Measurements from ENCODE around the gene TRPC6. TPM values are rescaled to one million over a fixed set of nuclear protein-coding genes. Genes with fewer than 3 reads are reported as not detected.

TRPC6 gene
- not detected in 2 replicates for total RNA-seq (2022)
- not detected for Bru-seq, nascent RNA
- BruChase-seq, experiment 1, labeled RNA remaining after a 6-hour chase = percentile 2 among the genes with signal in this experiment
- BruChase-seq, experiment 2, labeled RNA remaining after a 2-hour chase = percentile 1 among the genes with signal in this experiment
- long read RNA-seq, partial matches to known transcripts = 0 of 1 reads
- long read RNA-seq, other reads (novel, unspliced or antisense) = 1 of 1 reads

GRCh38 chr11:101583251-101584128, at the start of gene TRPC6:
Gene TRPC6, minus strand, starts transcription at chr11:101584007. Its CDS starts 504 bp downstream, at chr11:101583503.
- BruUV-seq (replicated peaks) = no TSS peak
- H3K4me1 Mint-ChIP-seq (ENCODE audit: insufficient read depth, unreplicated experiment) = no peaks in the 10 kb centered on the region
- H3K4me3 Mint-ChIP-seq (ENCODE audit: unreplicated experiment) = no peak within 1 kb of the TSS
- H3K27me3 Mint-ChIP-seq (ENCODE audit: insufficient read depth, unreplicated experiment) = no peaks in the 10 kb centered on the region
- DNase-seq (ENCODE audit: unreplicated experiment) = no peak
- POLR2A ChIA-PET = no interaction called here
- intact Hi-C loops (cut with micrococcal nuclease) = no loop called here
- H3K9me3 Mint-ChIP-seq (ENCODE audit: unreplicated experiment) = peaks cover 10% of the 10 kb centered on the region
- H3K27ac Mint-ChIP-seq (ENCODE audit: low read depth, unreplicated experiment) = no peak within 1 kb of the TSS
- peaks cover 6% of the 10 kb centered on the region for H3K36me3 Mint-ChIP-seq (ENCODE audit: insufficient read depth, unreplicated experiment)
- CTCF ChIA-PET = interaction anchor here (0.5 kb wide), 1 partner anchor 442 kb away, joined by 3 read pairs; no protein-coding TSS in a partner anchor
- TF ChIP-seq CTCF (IDR thresholded peaks at IDR 0.05; ENCODE audit: unreplicated experiment) = no peak

DNA sequence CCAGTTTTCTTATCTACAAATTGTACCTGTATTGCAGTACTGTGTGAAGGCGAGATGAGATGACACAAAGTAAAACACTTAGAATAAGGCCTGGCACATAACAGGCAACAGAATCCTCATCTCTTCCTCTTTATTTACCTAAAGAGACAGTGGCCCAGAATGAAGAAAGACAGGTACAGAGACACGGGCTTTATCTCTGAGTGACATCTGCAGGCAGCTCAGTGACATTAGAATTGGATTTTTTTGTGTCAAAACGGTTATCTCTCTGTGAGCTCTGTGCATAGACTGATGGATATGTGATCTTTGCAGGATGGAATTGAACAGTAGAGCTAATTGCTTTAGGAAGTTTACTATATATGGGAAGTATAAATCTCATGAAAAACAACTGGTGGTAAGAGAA, 36.2 kb upstream of the TRPC6 start:
- CTCF ChIA-PET = interaction anchor here (1.0 to 1.4 kb wide), 3 partner anchors 9 to 21 kb away, joined by 3 to 6 read pairs (median 4); no protein-coding TSS in a partner anchor
- H3K4me3 Mint-ChIP-seq (ENCODE audit: unreplicated experiment) = no peak overlapping the region
- H3K9me3 Mint-ChIP-seq (ENCODE audit: unreplicated experiment) = no peaks in the 10 kb centered on the region
- no TSS peak for BruUV-seq (replicated peaks)
- intact Hi-C loops (cut with micrococcal nuclease) = no loop called here
- no peak for DNase-seq (ENCODE audit: unreplicated experiment)
- no peak for TF ChIP-seq CTCF (IDR thresholded peaks at IDR 0.05; ENCODE audit: unreplicated experiment)
- H3K4me1 Mint-ChIP-seq (ENCODE audit: insufficient read depth, unreplicated experiment) = peaks cover 18% of the 10 kb centered on the region
- H3K27ac Mint-ChIP-seq (ENCODE audit: low read depth, unreplicated experiment) = no peak overlapping the region
- no peaks in the 10 kb centered on the region for H3K36me3 Mint-ChIP-seq (ENCODE audit: insufficient read depth, unreplicated experiment)
- POLR2A ChIA-PET = interaction anchor here (1.2 kb wide), 1 partner anchor 13 kb away, joined by 3 read pairs; no protein-coding TSS in a partner anchor
- no peaks in the 10 kb centered on the region for H3K27me3 Mint-ChIP-seq (ENCODE audit: insufficient read depth, unreplicated experiment)

GRCh38 chr11:101618709-101619108, 34.9 kb upstream of the TRPC6 start:
- H3K9me3 Mint-ChIP-seq (ENCODE audit: unreplicated experiment) = no peaks in the 10 kb centered on the region

More at GRCh38 chr11:101618709-101619108, 34.9 kb upstream of the TRPC6 start:
- CTCF ChIA-PET = interaction anchor here (0.7 kb wide), 1 partner anchor 144 kb away, joined by 3 read pairs; no protein-coding TSS in a partner anchor
- BruUV-seq (replicated peaks) = no TSS peak
- Mint-ChIP-seq H3K27ac (ENCODE audit: low read depth, unreplicated experiment) (peak overlapping the region; percentile 70), H3K27me3 (ENCODE audit: insufficient read depth, unreplicated experiment) (no peaks in the 10 kb centered on the region), H3K4me3 (ENCODE audit: unreplicated experiment) (peak overlapping the region; percentile 29), H3K4me1 (ENCODE audit: insufficient read depth, unreplicated experiment) (peaks cover 18% of the 10 kb centered on the region), H3K36me3 (ENCODE audit: insufficient read depth, unreplicated experiment) (no peaks in the 10 kb centered on the region)
- POLR2A ChIA-PET = interaction anchor here (1.1 kb wide), 1 partner anchor 99 kb away, joined by 3 read pairs; no protein-coding TSS in a partner anchor
- intact Hi-C loops (cut with micrococcal nuclease) = no loop called here
- peak; percentile 66 for DNase-seq (ENCODE audit: unreplicated experiment)
- TF ChIP-seq CTCF (IDR thresholded peaks at IDR 0.05; ENCODE audit: unreplicated experiment) = no peak
